Measurements from ENCODE around the gene CCBE1.
A peak's percentile ranks its signal among the peaks of the same experiment; 100 is the strongest.

The CCBE1 gene

GRCh38 chr18:59454909-59455727 is 242.1 kb downstream of the CCBE1 start:
- no peak for DNase-seq (ENCODE audit: low read depth)

DNA sequence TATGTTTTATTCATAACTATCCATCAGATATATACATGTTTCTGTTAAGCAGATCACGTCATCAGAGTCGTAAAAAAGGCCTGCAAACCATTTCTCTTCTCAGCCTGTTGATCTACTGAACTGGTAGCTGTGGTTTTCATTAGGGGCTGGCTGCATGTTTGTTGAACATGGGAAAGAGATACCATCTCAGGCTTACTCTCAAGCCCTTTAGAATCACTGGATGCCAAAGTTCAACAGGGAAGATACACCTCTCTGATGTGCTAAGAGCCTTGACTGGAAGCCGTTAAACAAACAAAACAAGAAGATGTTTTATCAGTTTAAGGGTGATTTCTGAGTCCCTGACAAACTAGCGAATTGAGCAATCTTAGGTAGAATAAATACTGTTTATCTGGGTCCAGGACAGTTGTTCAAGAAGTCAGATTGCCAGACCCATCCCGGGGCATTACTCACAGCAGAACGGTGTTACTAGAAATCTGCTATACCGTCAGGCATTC is 243.7 kb downstream of the CCBE1 start:
- no peak for DNase-seq (ENCODE audit: low read depth)

- DNase-seq (ENCODE audit: low read depth) = no peak
These were observed 245.3 kb downstream of the CCBE1 start for GRCh38 chr18:59451963-59452362.

DNA sequence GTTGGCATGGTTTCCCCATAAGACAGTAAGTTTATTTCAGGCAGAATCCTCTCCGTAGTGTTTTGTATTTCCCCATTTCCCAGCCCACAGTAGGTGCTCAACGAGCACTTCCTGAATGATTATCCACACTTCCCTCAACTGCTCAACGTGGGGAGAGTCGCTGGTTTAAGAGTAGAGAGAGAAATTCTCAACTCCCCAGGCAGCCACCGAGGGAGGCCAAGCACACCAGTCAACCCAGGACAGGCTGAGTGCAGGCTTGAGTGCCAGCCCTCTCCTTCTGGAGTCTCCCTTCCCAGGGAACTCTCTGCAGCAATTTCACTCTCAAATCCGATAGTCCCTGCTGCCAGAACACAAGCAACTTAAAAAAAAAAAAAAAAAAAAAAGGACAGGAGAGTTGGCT is 246.2 kb downstream of the CCBE1 start:
- DNase-seq (ENCODE audit: low read depth) = no peak

- no peak for DNase-seq (ENCODE audit: low read depth)
These were observed 248.7 kb downstream of the CCBE1 start for GRCh38 chr18:59448546-59448945.

GRCh38 chr18:59446012-59446411 is 251.2 kb downstream of the CCBE1 start:
- DNase-seq (ENCODE audit: low read depth) = no peak

GRCh38 chr18:59437851-59438569 is 259.2 kb downstream of the CCBE1 start:
- DNase-seq (ENCODE audit: low read depth) = no peak

- DNase-seq (ENCODE audit: low read depth) = no peak
These were observed 264.2 kb downstream of the CCBE1 start for GRCh38 chr18:59432803-59433597.

DNA sequence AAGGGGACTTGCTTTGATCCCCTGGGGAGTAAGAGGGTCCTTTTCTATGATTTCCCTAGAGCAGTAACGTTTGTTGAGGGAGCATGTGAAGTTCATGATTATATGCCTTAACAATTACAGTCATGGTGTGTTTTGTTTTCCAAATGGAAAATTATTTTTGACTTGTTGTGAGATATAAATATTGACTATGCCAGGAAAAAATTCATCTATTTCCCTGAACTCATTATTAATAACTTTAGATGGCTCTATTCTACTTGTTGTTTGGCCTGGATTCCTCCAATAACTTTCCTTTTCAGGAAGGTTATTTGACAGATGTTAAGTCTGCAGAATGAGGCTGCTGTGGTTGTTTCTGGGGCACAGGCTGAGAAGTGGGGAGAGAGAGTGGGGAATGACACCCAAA is 266.1 kb downstream of the CCBE1 start:
- DNase-seq (ENCODE audit: low read depth) = no peak

GRCh38 chr18:59429608-59430007 is 267.6 kb downstream of the CCBE1 start:
- no peak for DNase-seq (ENCODE audit: low read depth)

GRCh38 chr18:59428018-59428417 is 269.2 kb downstream of the CCBE1 start:
- DNase-seq (ENCODE audit: low read depth) = no peak

DNA sequence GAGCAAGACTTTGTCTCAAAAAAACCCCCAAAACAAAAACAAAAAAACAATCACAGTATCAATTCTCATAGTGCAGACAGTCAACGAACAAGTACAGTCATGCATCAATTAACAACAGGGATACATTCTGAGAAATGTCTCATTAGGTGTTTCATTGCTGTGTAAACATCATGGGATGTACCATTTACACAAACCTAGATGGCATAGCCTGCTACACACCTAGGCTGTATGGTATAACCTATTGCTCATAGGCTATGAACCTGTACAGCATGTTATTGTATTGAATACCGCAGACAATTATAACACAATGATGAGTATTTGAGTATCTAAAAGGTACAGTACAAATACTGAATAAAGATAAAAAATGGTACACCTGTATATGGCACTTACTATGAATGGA is 270.4 kb downstream of the CCBE1 start:
- DNase-seq (ENCODE audit: low read depth) = no peak

DNA sequence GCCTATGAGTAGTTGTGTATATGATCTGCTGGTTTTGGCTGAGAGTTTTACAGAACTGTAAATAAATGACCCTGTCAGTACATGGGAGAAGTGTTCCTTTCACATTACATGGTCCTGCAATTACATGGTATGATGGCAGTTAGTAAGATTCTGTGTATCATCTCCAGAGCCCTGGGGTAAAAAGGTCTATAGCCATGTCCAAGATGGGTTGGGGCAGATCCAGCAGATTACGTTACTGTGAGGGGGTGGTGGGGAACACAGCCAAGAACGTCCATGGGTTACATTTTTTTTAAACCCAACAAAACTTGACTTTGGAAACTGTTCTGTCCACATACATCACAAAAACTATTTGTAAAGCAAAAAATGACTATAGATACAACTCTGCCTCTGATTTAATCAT is 274.0 kb downstream of the CCBE1 start:
- no peak for DNase-seq (ENCODE audit: low read depth)

GRCh38 chr18:59420244-59420643 is 277.0 kb downstream of the CCBE1 start:
- DNase-seq (ENCODE audit: low read depth) = no peak

DNA sequence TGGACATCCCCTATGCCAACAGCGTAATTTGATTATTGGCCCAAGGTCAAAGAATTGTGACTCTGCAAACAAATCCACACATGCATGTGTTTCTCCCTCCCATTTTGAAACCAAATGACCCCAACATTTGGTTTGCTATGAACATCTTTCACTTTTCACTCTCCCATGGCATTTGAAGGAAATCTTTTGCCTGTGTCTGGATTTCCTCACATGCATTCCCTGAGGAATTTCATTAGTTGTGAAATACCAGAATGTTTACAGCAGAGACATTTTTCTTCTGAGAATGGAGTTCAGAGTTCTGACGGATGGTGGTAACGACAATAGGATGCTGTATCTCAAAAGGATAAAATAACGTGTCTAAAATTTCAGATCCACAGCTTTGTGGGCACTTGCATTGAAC is 277.8 kb downstream of the CCBE1 start:
- DNase-seq (ENCODE audit: low read depth) = no peak

GRCh38 chr18:59416818-59417217 is 280.4 kb downstream of the CCBE1 start:
- no peak for DNase-seq (ENCODE audit: low read depth)

- no peak for DNase-seq (ENCODE audit: low read depth)
These were observed 283.0 kb downstream of the CCBE1 start for GRCh38 chr18:59414111-59414653.

DNA sequence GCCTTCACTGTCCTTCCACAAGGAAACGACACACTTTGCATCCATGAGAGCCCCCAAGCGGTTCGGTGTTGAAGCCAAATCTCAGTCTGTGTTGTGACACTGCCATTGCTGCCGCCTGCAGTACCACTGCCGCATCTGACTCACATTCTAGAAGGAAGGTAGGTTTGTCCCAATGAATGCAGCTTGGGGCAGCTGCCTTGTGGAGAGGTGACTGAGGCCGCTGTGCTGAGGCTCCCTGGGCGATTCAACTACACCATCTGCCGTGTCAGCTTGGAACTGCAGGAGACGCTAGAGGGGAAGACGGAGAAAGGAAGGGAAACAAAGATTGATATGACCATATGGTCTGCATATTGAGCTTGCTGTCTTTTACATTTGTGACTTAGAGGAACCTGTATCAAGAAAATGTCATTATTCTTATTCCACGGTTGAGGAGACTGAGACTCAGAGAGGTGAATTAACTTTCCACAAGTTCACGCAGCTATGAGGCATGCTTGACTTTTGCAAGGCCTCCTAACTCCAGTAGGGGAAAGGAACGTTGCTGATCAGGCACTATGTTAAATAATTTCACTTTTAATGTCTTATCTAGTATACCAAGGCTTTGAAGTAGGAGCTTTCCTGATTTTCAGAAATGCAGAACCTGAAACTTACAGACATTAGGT is 294.7 kb downstream of the CCBE1 start:
- DNase-seq (ENCODE audit: low read depth) = peak; percentile 31

DNA sequence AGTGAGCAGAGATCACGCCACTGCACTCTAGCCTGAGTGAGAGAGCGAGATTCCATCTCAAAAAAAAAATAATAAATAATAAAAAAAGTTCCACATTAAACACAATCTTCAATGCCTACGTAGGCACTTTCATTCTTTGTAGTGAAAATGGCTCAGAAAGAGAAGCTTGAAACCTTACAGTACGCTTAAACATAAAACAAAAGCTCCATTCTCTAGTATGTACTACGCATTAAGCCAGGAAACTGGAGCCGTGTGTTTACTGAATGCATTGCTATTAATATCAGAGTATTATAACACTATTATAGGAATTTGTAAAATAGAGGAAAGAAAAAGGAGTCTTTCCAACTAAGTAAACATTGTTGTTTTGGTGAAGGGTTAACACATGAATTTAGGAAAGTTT is 296.8 kb downstream of the CCBE1 start:
- DNase-seq (ENCODE audit: low read depth) = no peak

DNA sequence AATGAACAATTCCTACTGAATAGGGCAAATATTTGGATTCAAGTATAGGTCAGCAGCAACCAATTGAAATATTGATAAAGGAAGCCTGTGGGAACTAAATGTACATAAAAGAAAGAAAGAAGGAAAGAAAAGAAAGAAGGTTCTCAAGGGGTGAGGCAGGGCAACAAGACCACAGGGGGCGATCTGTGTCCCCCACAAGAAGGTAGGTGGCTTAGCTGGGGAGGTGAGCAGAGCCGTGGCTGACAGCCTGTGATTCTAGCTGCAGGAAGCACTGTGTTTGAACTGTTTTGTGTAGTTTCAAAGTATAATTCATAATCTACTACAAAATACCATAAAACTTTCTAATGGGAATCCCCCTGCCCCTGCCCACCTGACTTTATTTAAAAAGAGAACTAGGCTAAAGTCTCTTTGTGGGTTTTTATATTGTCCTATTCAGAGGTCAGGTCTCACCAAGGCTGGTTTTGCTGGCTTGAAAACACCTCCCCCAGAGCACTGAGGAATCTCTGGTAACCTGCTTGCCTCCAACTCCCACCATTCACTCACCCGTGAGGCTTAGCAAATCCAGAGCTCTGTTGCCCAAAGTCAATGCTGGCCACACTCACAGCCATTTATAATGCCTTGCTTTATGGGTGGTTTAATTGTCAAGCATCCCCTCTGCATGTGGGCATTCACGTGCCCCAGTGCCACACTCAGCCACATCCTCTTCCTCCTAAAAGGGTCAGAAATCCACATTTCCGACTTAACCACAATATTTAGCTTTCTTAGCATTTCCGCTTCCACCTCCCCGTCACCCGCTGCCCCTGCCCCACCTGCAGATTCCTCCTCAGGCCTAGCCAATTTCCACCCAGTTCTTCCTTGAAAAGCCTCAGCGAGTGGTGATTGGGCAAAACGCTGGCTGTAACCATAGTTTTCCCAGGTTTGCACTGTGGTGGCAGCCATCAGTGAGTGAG is 301.7 kb downstream of the CCBE1 start:
- DNase-seq (ENCODE audit: low read depth) = no peak

GRCh38 chr18:59393381-59393780 is 303.8 kb downstream of the CCBE1 start:
- DNase-seq (ENCODE audit: low read depth) = no peak

All from stimulated activated CD8-positive, alpha-beta memory T cell treated with anti-CD3 and anti-CD28 coated beads, Interleukin-12 subunit alpha, Interleukin-12 subunit beta, amount 100 ng/mL, for 4 hours (primary cell).